HPDE6-E6E7 (cell line): ENCODE results near the gene MYO5C.
"Not testable (repeated sequence)": the region's sequence is repeated elsewhere in the genome, so short reads cannot be mapped to it uniquely, and the experiment has no call there.

ENCODE experiments used
- DNase-seq: peaks from one replicate; pipeline ENCODE4 v3.0.0; 2011; ENCODE audit warnings: missing footprints; ENCODE audit errors: extremely low spot score

MYO5C gene

GRCh38 chr15:52241489-52241888 is 54.1 kb downstream of the MYO5C start:
- DNase-seq: no peak

DNA sequence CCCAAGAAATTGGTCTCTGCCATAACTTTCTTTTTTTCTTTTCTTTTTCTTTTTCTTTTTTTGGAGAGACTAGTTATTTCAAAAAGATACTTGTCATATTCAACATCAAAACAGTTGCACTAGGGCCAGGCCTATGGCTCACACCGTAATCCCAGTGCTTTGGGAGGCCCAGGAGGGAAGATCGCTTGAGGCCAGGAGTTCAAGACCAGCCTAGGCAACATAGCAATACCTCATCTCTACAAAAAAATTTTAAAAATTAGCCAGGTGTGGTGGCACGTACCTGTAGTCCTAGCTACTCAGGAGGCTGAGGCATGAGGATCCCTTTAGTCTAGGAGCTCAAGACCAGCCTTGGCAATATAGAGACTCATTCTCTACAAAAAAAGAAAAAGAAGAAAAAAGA is 55.4 kb downstream of the MYO5C start:
- no peak for DNase-seq

DNA sequence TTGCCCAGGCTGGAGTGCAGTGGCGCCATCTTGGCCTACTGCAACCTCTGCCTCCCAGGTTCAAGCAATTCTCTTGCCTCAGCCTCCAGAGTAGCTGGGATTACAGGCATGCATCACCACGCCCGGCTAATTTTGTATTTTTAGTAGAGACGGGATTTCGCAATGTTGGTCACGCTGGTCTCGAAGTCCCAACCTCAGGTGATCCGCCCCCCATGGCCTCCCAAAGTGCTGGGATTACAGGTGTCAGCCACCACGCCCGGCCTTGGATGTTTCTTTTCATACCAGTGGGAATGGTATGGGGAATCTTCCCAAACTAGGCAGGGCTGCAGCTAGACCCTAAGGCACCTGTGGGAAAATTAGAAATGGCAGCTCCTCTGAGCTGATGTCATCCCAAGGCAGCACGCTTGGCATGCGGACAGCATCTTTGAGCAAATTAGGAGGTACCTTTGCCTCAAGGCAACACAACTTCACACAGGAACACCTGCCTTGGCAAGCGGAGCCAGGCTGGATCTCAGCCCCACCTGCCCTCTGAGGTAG is 56.5 kb downstream of the MYO5C start:
- DNase-seq: not testable (repeated sequence)

DNA sequence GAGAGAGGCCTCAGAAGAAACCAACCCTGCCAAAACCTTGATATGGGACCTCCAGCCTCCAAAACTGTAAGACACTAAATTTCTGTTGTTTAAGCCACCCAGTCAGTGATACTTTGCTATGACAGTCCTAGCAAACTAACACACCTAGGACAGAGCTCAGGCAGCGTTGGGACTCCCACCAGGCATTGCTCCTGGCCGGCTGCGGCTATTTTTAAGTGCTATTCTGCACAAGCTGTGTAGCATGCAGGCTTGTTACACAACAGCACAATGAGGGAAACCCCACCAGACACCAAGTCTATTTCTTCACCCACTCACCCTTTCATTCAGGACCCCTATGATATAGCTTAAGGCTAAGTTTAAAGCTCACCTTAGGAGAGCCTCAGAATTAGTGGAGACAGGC is 57.5 kb downstream of the MYO5C start:
- DNase-seq: no peak

DNA sequence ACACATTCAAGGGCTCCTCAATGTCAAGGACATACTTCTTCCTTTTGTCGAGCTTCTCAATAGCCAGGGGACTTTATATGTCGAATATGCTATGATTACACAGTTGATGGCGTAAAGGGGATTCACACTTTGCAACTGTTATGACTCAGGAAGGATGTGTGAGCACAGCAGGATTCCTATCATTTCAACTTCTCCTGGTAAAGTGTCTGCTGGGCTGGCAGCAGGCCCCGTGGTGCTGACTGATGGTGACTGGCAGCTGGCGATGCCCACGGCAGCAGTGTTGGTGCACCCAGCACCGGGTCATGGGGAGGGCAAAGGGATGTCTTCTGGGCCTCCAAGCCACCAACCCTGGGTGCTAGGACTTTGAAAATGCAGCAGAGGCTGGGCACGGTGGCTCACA is 59.6 kb downstream of the MYO5C start:
- DNase-seq: no peak

DNA sequence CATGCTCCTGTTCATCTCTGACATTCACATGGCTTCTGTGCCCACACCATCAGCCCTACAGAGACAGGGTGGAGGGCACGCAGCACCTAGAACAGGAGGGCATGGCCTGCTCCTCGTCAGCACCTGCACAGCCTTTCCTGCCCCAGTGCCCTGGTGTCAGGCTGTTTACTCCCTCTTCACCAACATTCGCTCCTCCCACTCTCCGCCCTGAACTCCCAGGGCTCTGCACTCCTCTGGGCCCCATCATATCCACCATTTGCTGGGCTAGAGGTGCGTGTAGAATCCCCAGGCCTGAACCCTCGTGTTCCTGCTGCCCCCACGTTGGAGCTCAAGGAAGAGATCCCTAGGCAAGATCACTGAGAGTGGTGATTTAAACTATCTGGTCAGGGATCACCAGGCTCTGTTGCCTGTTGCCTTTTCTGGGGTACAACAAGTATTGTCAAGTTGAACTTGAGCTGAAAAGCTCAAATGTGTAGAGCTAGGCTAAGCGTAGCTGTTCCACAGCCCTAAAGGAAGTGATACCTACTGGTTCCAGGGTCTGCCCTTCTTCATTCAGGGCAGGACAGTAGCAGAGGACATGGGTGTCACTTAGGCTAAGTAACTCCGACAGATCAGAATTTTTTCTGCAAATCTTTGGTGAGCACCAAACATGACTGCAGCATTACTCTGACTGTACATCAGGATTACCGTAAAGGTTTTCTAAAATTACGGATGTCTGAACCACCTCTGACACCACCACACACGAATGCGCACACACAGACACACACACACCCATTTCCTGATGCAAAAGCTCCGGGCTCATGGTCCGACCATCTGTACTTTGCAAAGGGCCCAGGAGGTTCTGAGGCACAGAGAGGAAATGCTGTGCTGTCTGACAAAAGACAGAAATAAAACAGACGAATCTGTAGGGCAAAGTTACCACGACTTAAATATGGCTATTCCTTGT is 60.7 kb downstream of the MYO5C start:
- DNase-seq: no peak

GRCh38 chr15:52233405-52233804 is 62.2 kb downstream of the MYO5C start:
- DNase-seq: no peak

DNA sequence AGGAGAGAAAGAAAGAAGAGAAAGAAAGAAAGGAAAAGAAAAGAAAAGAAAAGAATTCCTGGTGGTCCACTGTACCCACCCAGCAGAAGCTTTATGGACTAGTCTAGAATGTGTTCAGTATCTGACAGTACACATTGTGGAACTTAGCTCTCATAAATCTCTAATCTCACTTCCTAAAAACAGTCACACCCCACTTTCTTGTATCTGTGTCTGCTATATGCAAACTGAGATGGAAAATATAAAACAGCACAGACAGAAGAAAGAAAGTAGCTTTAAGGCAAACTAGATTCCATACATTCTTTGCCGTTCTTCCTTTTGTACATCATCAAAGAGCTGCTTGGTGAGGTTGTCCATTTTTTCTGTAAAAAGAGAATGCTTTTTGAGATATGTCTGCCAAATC is 63.3 kb downstream of the MYO5C start:
- DNase-seq: no peak

DNA sequence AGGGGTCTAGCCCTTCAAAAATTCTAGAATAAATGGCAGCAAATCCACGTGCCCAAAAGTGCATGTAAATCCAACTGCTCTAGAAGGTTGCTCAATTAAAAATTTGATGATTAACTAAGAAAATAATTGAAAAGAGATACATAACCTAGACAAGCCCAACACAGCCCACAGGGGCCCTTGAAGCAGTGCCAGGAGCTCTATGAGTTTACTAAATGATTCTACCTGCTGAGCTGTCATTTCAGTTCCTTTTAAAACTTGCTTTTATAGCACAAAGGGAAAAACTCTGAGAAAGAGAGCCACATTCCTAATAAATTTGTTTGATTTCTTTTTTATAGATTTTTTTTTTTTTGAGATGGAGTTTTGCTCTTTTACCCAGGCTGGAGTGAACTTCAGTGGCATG is 65.5 kb downstream of the MYO5C start:
- DNase-seq: no peak

GRCh38 chr15:52228921-52229320 is 66.7 kb downstream of the MYO5C start:
- peak; percentile 77 for DNase-seq

DNA sequence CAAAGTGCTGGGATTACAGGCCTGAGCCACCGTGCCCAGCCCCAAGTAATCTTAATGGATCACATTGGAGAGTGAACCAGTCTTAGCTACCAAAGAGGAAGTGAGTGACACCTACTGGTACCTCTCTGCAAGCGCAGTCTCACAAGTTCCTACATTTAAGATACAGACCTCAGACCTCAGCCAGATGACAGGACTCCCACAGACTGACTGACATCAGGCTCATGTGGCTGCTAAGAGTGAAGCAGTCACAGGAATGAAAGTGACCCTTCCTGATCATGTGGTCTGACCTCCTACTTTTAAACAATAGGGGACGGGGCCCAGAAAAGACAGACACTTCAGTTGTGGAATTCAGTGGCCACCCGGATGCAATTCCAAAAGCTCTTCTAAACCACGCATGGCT is 68.1 kb downstream of the MYO5C start:
- peak; percentile 65 for DNase-seq

GRCh38 chr15:52225230-52225629 is 70.4 kb downstream of the MYO5C start:
- no peak for DNase-seq

GRCh38 chr15:52224211-52224610 is 71.4 kb downstream of the MYO5C start:
- no peak for DNase-seq

GRCh38 chr15:52221730-52222129 is 73.9 kb downstream of the MYO5C start:
- no peak for DNase-seq

DNA sequence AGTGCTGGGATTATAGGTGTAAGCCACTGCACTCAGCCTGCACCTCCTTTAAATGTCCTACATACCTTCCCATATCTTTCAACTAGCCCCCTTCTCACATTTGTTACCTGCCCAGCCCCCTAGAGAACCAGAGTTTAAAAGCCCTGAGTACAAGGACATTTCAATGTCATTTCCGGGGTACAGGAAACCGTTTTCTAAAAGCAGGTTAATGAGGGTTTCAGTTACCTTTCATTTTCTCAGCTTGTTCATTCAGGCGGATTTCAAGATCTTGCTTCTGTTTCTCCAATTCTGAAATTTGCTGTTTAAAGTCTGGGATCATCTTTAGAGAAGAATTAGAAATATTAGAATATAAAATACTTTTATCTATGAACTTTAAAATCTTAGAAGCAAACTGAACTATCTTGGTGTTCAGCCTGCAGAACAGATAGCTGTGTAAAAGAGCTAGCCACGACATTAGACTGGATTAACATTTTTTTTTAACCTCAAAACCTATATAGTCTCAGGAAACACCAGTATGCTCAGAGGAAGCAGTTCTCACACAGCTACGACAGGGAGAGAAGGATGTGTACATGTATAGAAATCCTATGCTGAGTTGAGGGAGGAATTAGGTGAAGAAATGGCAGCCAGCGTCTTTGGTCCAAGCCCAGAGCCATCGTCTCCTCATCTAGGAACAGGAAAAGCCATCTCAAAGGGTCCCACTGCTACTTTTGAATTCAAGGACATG is 74.5 kb downstream of the MYO5C start:
- no peak for DNase-seq

DNA sequence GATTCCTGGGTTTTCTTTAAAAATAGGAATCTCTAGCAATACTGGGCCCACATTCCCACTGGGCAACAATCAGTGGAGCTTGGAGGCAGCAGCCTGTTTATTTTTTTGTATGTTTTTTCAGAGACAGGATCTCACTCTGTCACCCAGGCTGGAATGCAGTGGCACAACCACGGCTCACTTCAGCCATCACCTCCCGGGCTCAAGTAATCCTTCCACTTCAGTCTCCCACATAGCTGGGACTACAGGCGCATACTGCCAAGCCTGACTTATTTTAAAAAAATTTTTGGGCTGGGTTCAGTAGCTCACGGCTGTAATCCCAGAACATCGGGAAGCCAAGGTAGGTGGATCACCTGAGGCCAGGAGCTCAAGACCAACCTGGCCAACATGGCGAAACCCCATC is 75.4 kb downstream of the MYO5C start:
- DNase-seq: no peak

- no peak for DNase-seq
Observed at GRCh38 chr15:52218816-52219215, 76.8 kb downstream of the MYO5C start.

- DNase-seq: no peak
Observed at GRCh38 chr15:52218371-52218770, 77.2 kb downstream of the MYO5C start.

- DNase-seq: no peak
Observed at GRCh38 chr15:52217186-52217585, 78.4 kb downstream of the MYO5C start.

DNA sequence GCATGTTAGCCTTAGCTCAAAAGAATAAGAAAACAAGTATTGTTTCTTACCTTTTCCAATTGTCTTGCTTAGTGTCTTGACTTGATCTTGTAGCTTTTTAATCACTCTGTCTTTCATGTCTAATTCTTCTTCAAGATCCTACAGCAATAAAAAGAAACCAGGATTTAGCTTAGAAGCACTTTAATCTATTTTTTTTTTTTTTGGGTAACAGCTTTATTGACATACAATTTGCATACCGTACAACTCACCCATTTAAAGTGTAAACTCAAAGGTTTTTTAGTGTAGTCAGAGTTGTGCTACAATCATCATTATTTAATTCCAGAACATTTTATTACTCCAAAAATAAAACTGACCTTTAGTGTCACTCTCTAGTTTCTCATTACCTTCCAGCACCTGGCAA is 81.1 kb downstream of the MYO5C start:
- no peak for DNase-seq

GRCh38 chr15:52213206-52213605 is 82.4 kb downstream of the MYO5C start:
- DNase-seq: no peak

DNA sequence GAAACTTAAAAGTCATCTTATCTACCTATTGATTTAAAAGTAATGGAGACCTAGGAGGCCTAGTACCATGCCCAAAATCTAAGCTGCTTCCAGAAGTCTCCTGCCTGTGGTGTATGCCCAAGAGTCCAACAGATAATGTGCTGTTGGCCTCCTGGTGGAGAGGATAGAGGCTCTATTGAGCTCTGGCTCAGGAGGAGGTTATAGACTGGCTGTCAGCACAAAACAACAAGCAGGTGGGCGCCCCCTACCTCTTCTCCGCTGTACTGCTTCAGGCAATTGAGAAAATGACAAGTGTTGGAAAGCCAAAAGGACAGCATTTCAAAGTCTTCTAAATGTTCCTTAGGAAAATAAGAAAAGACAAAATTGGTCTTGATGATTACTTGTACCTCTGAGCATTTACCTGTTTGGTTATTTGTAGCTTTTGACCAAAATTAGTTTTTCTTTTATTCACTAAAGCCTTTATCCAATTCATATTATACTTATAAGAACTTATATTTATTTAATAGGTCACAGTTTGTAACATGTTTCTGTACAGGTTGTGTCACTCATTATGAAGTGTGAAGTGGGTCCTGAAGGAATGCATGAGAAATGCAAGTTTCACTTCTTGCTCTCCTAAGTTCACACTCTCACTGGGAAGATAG is 87.2 kb downstream of the MYO5C start:
- DNase-seq: peak; percentile 49
